Measurements from ENCODE around the gene ZMIZ1.

The ZMIZ1 gene

GRCh38 chr10:79093658-79094411 lies 25.1 kb downstream of the ZMIZ1 start:
- H3K56ac ChIP-seq (ENCODE audit: low read length), result peak overlapping the region; percentile 59
- DNase-seq, result peak; percentile 98
- peaks cover 42% of the 10 kb centered on the region for H3K79me1 ChIP-seq (ENCODE audit: low read length)
- peak overlapping the region; percentile 24 for H3K18ac ChIP-seq (ENCODE audit: low read length)
- H3K27ac ChIP-seq (ENCODE audit: low read depth, low read length), result peak overlapping the region; percentile 36
- WGBS (ENCODE audit: extremely low coverage, insufficient coverage, low lambda C conversion rate), result no CpG with 5 or more reads among the region's 24 CpGs
- peak overlapping the region; percentile 68 for H2AK5ac ChIP-seq (ENCODE audit: low read length)
- peak overlapping the region; percentile 31 for H2BK120ac ChIP-seq (ENCODE audit: low read depth, low read length)
- H4K5ac ChIP-seq (ENCODE audit: low read length), result peak overlapping the region; percentile 71
- no peaks in the 10 kb centered on the region for H3K36me3 ChIP-seq (ENCODE audit: control insufficient read depth, insufficient read depth, low read length)
- H4K8ac ChIP-seq (ENCODE audit: low read depth, low read length), result no peak overlapping the region
- H2BK15ac ChIP-seq (replicated peaks; ENCODE audit: low read depth), result no peak overlapping the region
- peaks cover 86% of the 10 kb centered on the region for H3K79me2 ChIP-seq (ENCODE audit: control insufficient read depth, insufficient read depth, low read length)
- H3K4me2 ChIP-seq (ENCODE audit: low read length), result peak overlapping the region; percentile 23
- H3K9ac ChIP-seq (ENCODE audit: low read length), result peak overlapping the region; percentile 65
- no peaks in the 10 kb centered on the region for H3K27me3 ChIP-seq (ENCODE audit: insufficient read depth, low read length, poor library complexity)
- H3K4me3 ChIP-seq (ENCODE audit: low read length), result no peak overlapping the region
- peak overlapping the region; percentile 98 for H2BK5ac ChIP-seq (ENCODE audit: low read length)
- H3K4ac ChIP-seq (ENCODE audit: low read depth, low read length), result peak overlapping the region; percentile 90
- H3K23ac ChIP-seq (ENCODE audit: low read length), result peak overlapping the region; percentile 26
- peaks cover 25% of the 10 kb centered on the region for H3K4me1 ChIP-seq (ENCODE audit: control insufficient read depth, low read depth, low read length)

- no CpG with 5 or more reads among the region's 12 CpGs for WGBS (ENCODE audit: extremely low coverage, insufficient coverage, low lambda C conversion rate)
- Histone ChIP-seq H2BK120ac (ENCODE audit: low read depth, low read length) (peak overlapping the region; percentile 31), H4K8ac (ENCODE audit: low read depth, low read length) (no peak overlapping the region), H3K79me2 (ENCODE audit: control insufficient read depth, insufficient read depth, low read length) (peaks cover 86% of the 10 kb centered on the region), H3K4me3 (ENCODE audit: low read length) (no peak overlapping the region), H3K18ac (ENCODE audit: low read length) (peak overlapping the region; percentile 24), H2BK5ac (ENCODE audit: low read length) (peak overlapping the region; percentile 98), H3K4ac (ENCODE audit: low read depth, low read length) (peak overlapping the region; percentile 90), H3K9ac (ENCODE audit: low read length) (peak overlapping the region; percentile 65), H3K4me1 (ENCODE audit: control insufficient read depth, low read depth, low read length) (peaks cover 25% of the 10 kb centered on the region), H3K56ac (ENCODE audit: low read length) (peak overlapping the region; percentile 43), H3K27me3 (ENCODE audit: insufficient read depth, low read length, poor library complexity) (no peaks in the 10 kb centered on the region), H4K5ac (ENCODE audit: low read length) (peak overlapping the region; percentile 71), H3K4me2 (ENCODE audit: low read length) (no peak overlapping the region), H3K23ac (ENCODE audit: low read length) (peak overlapping the region; percentile 26), H2BK15ac (replicated peaks; ENCODE audit: low read depth) (no peak overlapping the region), H2AK5ac (ENCODE audit: low read length) (peak overlapping the region; percentile 51), H3K27ac (ENCODE audit: low read depth, low read length) (peak overlapping the region; percentile 36), H3K36me3 (ENCODE audit: control insufficient read depth, insufficient read depth, low read length) (no peaks in the 10 kb centered on the region), H3K79me1 (ENCODE audit: low read length) (peaks cover 44% of the 10 kb centered on the region)
- no peak for DNase-seq
Observed at GRCh38 chr10:79094412-79095175, 25.8 kb downstream of the ZMIZ1 start.

- no peak overlapping the region for H2BK5ac ChIP-seq (ENCODE audit: low read length)
- WGBS (ENCODE audit: extremely low coverage, insufficient coverage, low lambda C conversion rate), result no CpG with 5 or more reads among the region's 11 CpGs
- H3K23ac ChIP-seq (ENCODE audit: low read length), result no peak overlapping the region
- H3K56ac ChIP-seq (ENCODE audit: low read length), result peak overlapping the region; percentile 43
- no peak overlapping the region for H3K4me3 ChIP-seq (ENCODE audit: low read length)
- H4K5ac ChIP-seq (ENCODE audit: low read length), result no peak overlapping the region
- H3K18ac ChIP-seq (ENCODE audit: low read length), result no peak overlapping the region
- no peak overlapping the region for H3K27ac ChIP-seq (ENCODE audit: low read depth, low read length)
- peak overlapping the region; percentile 6 for H2BK120ac ChIP-seq (ENCODE audit: low read depth, low read length)
- H3K4me1 ChIP-seq (ENCODE audit: control insufficient read depth, low read depth, low read length), result peaks cover 25% of the 10 kb centered on the region
- H4K8ac ChIP-seq (ENCODE audit: low read depth, low read length), result no peak overlapping the region
- H3K4me2 ChIP-seq (ENCODE audit: low read length), result no peak overlapping the region
- H3K9ac ChIP-seq (ENCODE audit: low read length), result peak overlapping the region; percentile 8
- DNase-seq, result no peak
- H3K79me2 ChIP-seq (ENCODE audit: control insufficient read depth, insufficient read depth, low read length), result peaks cover 87% of the 10 kb centered on the region
- H2BK15ac ChIP-seq (replicated peaks; ENCODE audit: low read depth), result no peak overlapping the region
- no peaks in the 10 kb centered on the region for H3K36me3 ChIP-seq (ENCODE audit: control insufficient read depth, insufficient read depth, low read length)
- no peaks in the 10 kb centered on the region for H3K27me3 ChIP-seq (ENCODE audit: insufficient read depth, low read length, poor library complexity)
- peaks cover 45% of the 10 kb centered on the region for H3K79me1 ChIP-seq (ENCODE audit: low read length)
- H2AK5ac ChIP-seq (ENCODE audit: low read length), result no peak overlapping the region
- no peak overlapping the region for H3K4ac ChIP-seq (ENCODE audit: low read depth, low read length)
Observed at GRCh38 chr10:79095316-79095715, 26.6 kb downstream of the ZMIZ1 start.

- Histone ChIP-seq H3K4ac (ENCODE audit: low read depth, low read length) (no peak overlapping the region), H3K18ac (ENCODE audit: low read length) (no peak overlapping the region), H2BK5ac (ENCODE audit: low read length) (no peak overlapping the region), H3K4me2 (ENCODE audit: low read length) (no peak overlapping the region), H2AK5ac (ENCODE audit: low read length) (no peak overlapping the region), H3K23ac (ENCODE audit: low read length) (peak overlapping the region; percentile 76), H2BK15ac (replicated peaks; ENCODE audit: low read depth) (no peak overlapping the region), H2BK120ac (ENCODE audit: low read depth, low read length) (no peak overlapping the region), H3K4me1 (ENCODE audit: control insufficient read depth, low read depth, low read length) (peaks cover 25% of the 10 kb centered on the region), H3K56ac (ENCODE audit: low read length) (peak overlapping the region; percentile 71), H3K27me3 (ENCODE audit: insufficient read depth, low read length, poor library complexity) (no peaks in the 10 kb centered on the region), H3K4me3 (ENCODE audit: low read length) (no peak overlapping the region), H3K36me3 (ENCODE audit: control insufficient read depth, insufficient read depth, low read length) (no peaks in the 10 kb centered on the region), H4K5ac (ENCODE audit: low read length) (no peak overlapping the region), H3K9ac (ENCODE audit: low read length) (no peak overlapping the region), H4K8ac (ENCODE audit: low read depth, low read length) (no peak overlapping the region), H3K79me1 (ENCODE audit: low read length) (peaks cover 46% of the 10 kb centered on the region), H3K79me2 (ENCODE audit: control insufficient read depth, insufficient read depth, low read length) (peaks cover 87% of the 10 kb centered on the region), H3K27ac (ENCODE audit: low read depth, low read length) (no peak overlapping the region)
- DNase-seq, result peak; percentile 63
- WGBS (ENCODE audit: extremely low coverage, insufficient coverage, low lambda C conversion rate), result no CpG with 5 or more reads among the region's 5 CpGs
Observed at GRCh38 chr10:79096514-79096913, 27.7 kb downstream of the ZMIZ1 start.

- no peak overlapping the region for H3K18ac ChIP-seq (ENCODE audit: low read length)
- H3K79me1 ChIP-seq (ENCODE audit: low read length), result peaks cover 50% of the 10 kb centered on the region
- H3K4me3 ChIP-seq (ENCODE audit: low read length), result no peak overlapping the region
- no peak overlapping the region for H3K4me2 ChIP-seq (ENCODE audit: low read length)
- H3K4ac ChIP-seq (ENCODE audit: low read depth, low read length), result no peak overlapping the region
- peak overlapping the region; percentile 89 for H2BK5ac ChIP-seq (ENCODE audit: low read length)
- peaks cover 87% of the 10 kb centered on the region for H3K79me2 ChIP-seq (ENCODE audit: control insufficient read depth, insufficient read depth, low read length)
- H3K36me3 ChIP-seq (ENCODE audit: control insufficient read depth, insufficient read depth, low read length), result no peaks in the 10 kb centered on the region
- WGBS (ENCODE audit: extremely low coverage, insufficient coverage, low lambda C conversion rate), result no CpG with 5 or more reads among the region's 11 CpGs
- H3K56ac ChIP-seq (ENCODE audit: low read length), result peak overlapping the region; percentile 71
- no peak overlapping the region for H2AK5ac ChIP-seq (ENCODE audit: low read length)
- H3K27ac ChIP-seq (ENCODE audit: low read depth, low read length), result peak overlapping the region; percentile 35
- H3K4me1 ChIP-seq (ENCODE audit: control insufficient read depth, low read depth, low read length), result peaks cover 27% of the 10 kb centered on the region
- DNase-seq, result no peak
- H4K5ac ChIP-seq (ENCODE audit: low read length), result no peak overlapping the region
- H2BK120ac ChIP-seq (ENCODE audit: low read depth, low read length), result no peak overlapping the region
- H3K9ac ChIP-seq (ENCODE audit: low read length), result no peak overlapping the region
- H3K23ac ChIP-seq (ENCODE audit: low read length), result peak overlapping the region; percentile 76
- H2BK15ac ChIP-seq (replicated peaks; ENCODE audit: low read depth), result no peak overlapping the region
- H3K27me3 ChIP-seq (ENCODE audit: insufficient read depth, low read length, poor library complexity), result no peaks in the 10 kb centered on the region
- H4K8ac ChIP-seq (ENCODE audit: low read depth, low read length), result no peak overlapping the region
Observed at GRCh38 chr10:79097021-79097872, 28.5 kb downstream of the ZMIZ1 start.

Measured in mesendoderm (in vitro differentiated cells).